ENCODE results near the gene ITPR1.

- no peak for TF ChIP-seq CTCF (IDR thresholded peaks at IDR 0.05)
- TF ChIP-seq POLR2AphosphoS5 (IDR thresholded peaks at IDR 0.05): no peak
- TF ChIP-seq POLR2A (IDR thresholded peaks at IDR 0.05): no peak
Observed at GRCh38 chr3:4813909-4814304, 320.8 kb downstream of the ITPR1 start.

All from gastroesophageal sphincter (tissue), 3 donors.